ENCODE results near the gene TRAPPC3.

The TRAPPC3 gene

DNA sequence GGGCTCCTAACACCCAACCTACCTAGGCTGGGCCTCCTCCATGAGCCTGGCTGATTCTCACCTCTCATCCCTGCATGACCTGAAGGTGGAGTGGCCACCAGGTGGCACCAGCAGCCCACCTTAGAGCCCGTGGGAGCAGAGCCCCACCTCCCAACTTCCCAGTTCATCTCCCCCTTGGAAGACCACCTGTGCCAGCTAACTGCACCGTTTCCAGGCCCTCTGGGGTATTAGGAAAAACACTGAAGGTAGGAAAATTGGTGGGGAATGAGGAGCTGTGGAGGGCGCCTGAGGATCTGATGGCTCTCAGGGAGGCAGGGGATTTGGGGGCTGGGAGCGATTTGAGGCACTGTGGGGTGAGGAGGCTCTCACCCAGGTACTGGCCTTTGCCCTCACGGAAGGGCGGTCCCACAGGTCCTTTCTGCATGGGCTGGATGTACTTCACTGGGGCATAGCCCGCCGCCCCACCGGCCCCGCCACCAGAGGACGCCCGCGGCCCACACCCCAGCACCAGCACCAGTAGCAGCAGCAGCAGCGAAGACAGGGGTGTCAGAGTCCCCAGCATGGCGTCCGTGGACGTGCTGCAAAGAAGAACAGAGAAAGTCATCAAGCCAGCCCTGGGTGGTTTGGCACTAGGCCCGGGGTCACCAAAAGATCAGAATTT is 49.5 kb downstream of the TRAPPC3 start:
- peak; percentile 76 for DNase-seq (ENCODE audit: low spot score)

DNA sequence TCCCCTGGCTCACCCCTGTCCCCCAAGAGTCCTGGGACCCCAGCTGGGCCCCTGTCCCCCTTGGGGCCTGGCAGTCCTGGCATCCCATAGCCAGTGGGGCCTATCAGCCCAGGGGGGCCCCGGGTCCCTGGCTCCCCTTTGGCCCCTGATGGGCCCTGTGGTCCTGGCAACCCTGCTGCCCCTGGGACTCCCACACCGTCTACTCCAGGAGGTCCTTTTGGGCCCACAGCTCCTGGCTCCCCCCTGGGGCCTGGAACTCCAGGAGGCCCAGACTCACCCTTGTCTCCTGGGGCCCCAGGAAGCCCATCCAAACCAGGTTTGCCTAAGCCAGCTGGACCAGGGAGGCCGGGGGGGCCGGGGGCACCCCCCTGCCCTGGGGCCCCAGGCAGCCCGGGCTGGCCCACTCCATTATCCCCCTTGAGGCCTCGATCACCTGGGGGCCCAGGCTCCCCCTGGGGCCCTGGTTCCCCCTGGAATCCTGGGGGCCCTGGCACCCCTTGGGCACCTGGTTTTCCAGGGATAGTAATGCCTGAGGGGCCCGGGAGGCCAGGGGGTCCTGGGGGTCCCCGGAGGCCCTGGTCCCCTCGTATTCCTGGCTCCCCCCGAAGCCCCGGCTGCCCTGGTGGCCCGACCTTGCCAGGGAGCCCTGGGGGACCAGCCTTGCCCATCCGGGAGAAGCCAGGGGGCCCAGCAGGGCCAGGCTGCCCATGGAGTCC is 50.5 kb downstream of the TRAPPC3 start:
- DNase-seq (ENCODE audit: low spot score), result no peak

DNA sequence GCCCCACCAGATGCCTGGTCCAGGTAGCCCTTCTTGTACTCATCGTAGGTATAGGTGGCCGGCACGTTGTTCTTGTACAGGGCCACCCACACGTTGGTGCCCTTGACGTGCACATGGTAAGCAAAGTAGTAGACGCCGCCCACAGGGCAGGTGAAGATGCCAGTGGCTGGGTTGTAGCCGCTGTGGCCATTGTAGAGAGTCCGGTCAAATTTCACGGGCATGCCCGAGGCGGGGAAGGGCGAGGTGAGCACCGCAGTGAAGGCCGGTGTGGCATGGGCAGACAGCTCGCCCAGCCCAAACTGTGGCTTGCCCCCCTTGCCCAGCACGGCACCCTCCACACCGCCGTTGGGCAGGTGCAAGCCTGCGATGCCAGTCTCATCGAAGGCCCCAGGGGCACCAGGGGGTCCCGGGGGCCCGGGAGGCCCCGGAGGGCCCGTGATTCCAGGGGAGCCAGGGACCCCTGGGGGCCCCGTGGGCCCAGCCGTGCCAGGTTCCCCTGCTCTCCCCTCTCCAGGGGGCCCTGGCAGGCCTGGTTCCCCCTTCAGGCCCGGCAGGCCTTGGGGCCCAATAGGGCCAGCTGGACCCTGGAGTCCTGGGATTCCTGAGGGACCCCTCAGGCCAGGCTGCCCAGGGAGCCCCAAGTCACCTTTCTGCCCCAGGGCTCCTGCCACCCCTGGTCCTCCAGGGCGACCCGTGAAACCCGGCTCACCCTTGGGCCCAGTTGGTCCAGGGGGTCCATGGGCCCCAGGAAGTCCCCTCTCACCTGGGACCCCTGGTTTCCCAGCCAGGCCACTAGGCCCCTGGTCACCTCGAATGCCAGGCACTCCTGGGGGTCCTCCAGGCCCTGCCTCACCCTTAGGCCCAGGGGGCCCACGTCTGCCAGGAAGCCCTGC is 51.3 kb downstream of the TRAPPC3 start:
- DNase-seq (ENCODE audit: low spot score), result no peak

DNA sequence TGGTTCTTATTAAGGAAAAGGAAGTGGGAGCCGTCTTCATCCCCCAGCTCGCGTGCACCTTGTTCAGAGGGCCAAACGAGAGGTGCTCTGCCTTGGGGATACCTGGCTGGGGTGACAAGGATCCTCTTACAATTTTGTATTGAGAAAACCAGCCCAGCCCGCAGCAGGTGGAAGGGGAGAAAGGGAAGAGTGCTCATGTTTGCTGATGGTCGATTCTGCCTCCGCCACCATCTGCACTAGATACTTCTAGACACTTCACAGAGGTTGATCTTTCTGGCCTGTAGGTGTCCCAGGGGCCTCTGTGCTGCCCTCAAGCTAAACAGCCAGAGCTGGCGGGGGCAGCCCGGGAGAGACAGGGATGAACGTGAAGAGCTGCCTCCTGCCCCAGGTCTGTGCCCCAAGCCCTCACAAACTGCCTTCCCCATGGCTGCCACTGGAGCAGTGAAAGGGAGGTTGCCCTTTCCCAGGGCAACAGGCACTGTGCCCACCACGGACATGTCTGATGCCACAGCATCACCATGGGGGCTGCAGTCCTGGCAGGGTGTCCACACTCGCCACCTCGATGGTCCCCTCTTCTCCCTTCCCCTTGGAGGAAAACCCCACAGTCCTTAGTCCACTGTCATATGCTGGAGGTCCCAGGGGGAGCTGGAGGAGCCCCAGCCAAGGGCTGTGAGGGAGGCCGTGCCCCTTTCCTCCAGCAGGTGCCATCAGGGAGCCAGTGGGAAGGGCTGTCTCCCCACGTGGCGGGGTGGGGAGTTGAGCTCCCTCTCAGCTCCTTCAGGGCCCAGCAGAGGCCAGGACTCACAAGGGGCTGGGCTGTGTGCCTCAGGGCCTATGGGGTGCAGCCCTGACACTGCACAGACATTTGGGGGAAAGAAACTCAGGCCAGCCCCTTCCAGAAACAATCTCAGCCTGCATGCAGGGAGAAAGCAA is 52.5 kb downstream of the TRAPPC3 start:
- DNase-seq (ENCODE audit: low spot score), result no peak

DNA sequence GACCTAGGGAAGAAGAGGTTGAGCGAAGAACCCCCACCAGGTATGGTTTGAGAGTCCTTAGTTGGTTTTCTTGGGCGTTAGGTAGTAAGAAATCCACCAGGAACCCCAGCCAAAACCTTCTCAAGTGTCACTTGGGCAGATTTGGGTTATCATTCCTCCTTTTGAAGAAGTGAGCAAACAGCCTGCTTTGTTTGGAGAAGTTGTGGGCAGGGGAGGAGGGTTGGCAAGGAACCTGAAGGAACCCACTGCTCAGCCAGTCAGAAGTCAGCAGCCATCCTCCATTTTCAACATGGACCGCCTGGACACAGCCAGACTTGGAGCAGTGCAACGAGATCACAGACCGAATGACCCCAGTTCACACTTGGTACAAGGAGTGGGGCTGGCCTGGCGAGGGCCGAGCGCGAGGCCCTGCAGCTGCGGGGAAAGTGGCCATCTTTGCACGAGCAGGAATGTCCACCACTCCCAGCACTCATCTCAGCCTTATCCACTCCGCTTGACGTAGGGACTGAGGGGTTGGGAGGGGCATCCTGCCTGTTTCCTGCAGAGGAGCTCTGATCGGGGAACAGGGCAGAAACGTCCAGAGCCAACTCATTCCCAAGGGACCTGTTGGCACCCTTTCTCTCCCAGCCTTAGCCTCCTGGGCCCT is 53.4 kb downstream of the TRAPPC3 start:
- DNase-seq (ENCODE audit: low spot score), result no peak

DNA sequence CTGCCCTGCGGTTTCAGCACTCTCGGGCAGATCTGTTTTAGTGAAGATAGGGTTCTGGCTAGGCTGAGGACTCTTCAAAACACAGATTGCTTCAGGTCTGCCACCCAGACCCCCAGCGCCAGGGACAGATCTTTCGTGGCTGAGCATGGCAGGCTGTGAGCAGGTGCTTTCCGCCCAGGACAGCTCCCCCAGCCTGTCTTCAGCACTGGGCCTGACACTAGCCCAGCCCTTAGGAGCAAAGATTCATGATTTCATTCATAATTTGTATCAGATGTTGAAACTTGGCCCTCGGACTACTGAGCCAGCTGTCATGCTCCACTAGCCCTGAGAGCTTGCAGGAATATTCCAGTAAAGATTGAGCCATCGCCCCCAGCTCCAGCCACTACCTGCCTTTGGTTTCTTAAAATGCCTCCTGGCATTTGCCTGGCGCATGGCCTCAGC is 54.6 kb downstream of the TRAPPC3 start:
- no peak for DNase-seq (ENCODE audit: low spot score)

DNA sequence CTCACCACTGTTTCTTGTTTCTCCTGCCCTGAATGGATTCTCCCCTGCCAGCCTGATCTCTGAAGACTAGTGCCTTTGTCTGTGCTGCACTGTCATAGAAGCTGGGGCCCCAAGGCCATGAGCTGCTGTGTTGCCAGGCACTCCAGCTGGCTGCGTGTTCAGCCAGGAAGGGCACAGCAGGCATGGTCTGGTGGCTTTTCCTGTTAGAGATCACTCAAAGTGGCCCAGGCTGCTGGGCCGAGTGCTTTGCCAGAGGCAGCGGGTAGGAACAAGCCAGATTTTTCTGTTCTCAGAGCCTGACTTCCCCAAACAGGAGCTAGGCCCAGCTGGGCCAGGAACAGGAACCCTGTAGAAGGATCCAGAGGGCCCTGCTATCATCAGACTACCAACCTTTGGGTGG is 55.4 kb downstream of the TRAPPC3 start:
- DNase-seq (ENCODE audit: low spot score), result no peak

DNA sequence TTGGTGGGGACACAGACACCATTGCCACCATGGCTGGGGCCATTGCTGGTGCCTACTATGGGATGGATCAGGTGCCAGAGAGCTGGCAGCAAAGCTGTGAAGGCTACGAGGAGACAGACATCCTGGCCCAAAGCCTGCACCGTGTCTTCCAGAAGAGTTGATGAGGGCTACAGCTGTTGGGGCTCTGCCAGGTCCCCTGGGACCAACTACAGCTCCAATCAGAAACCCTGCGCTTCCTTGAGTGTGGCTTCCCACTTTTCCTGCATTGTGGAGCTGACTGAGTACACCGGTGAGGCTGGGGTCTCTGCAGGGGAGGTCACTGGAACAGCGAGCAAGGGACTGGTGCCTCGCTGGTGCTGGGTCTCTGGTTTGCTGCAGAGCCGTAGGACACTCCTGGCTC is 56.1 kb downstream of the TRAPPC3 start:
- DNase-seq (ENCODE audit: low spot score), result no peak

DNA sequence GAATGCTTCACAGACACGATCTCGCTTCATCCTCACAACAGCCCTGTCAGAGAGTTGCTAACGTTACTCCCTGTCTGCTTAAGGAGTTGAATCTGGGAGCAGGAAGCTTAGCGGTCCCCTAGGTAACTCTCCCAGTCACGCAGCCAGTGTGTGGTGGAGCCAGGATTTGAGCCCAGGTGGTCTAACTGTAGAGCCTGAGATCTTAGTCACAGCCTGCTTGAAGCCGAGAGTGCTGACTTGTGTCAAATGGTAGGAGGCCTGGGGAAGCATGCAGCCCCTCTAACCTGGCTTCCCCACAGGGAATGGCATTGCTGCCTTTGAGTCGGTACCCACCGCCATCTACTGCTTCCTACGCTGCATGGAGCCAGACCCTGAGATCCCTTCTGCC is 56.5 kb downstream of the TRAPPC3 start:
- no peak for DNase-seq (ENCODE audit: low spot score)

DNA sequence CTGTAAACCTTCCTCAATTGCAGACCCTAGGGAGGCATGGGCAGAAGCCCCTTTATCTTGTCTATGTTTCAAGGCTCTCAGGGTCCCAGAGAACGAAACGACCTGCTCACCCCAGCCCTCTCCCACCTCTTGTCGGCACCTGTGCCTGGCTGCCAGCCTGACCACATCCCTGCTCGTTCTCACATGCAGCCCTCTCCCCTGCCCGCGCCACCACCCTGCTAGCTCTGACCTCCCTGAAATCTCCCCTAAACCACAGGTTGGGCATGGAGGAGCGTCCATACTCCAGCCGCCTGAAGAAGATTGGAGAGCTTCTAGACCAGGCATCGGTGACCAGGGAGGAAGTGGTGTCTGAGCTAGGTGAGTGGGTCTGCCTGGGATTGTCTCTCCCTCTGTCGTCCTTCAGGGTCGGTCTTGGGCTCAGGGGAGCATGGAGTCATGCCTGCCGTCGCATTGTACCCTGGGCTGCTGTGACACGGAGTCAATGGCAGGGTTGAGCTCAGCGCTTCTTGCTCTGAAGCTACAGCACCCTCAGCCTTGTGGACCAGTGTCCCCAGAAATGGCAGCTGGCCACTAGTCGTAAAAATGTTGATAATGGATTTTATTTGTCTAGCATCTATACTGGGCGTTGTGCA is 57.0 kb downstream of the TRAPPC3 start:
- DNase-seq (ENCODE audit: low spot score), result no peak

DNA sequence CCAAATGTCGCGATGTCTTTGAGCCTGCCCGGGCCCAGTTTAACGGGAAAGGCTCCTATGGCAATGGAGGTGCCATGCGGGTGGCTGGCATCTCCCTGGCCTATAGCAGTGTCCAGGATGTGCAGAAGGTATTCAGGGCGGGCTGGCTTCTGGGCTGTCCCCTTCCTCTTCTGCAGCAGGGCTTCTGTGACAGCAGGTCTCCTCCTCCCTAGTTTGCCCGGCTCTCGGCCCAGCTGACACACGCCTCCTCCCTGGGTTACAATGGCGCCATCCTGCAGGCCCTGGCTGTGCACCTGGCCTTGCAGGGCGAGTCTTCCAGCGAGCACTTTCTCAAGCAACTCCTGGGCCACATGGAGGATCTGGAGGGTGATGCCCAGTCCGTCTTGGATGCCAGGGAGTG is 57.6 kb downstream of the TRAPPC3 start:
- DNase-seq (ENCODE audit: low spot score), result no peak

DNA sequence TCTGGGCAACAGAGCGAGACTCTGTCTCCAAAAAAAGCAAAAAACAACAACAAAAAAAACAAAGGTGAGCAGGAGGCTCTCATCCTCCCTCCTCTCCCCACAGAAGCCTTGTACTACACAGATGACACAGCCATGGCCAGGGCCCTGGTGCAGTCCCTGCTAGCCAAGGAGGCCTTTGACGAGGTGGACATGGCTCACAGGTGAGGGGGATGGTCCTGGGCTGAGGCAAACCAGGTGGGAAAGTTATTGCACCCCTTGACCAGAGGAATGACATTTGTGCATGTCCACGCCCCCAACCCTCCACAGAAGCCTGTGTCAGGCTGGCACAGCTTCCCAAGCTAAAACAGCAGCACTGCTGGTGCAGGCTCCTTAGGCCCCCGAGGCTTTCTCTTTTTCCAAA is 58.1 kb downstream of the TRAPPC3 start:
- no peak for DNase-seq (ENCODE audit: low spot score)

DNA sequence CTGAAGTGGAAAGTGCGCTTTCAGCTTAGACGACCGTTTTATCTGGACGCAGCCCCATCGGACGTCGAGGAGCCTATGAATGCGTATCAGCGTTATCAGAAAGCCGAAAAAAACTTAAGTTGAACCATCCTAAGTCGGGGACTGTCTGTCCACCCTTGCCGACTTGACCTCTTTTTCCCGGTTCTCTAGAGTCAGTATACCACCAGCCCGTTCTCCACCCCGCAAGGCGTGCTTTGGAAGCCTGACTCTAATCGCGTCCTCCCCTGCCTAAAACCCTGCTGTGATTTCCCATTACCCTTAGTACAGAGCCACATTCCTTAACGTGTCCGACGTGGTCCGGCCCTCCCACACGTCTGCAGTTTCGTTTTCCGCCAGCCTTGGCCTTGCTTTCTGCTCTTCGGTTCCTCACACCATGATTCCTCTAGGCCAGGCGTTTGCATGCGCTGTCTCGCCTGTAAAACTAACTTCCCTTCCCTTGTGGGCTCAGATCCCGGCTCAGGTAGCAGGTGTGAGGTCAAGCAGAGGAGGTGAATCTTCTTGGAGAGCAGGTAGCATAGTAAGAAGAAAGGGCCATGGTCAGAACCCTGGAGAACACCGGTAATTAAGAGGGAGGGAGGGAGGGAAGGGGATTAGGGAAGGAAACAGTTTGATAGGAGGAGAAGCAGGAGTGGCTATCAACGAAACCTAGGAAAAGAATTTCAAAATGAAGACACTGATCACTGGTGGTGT is 59.7 kb downstream of the TRAPPC3 start:
- peak; percentile 15 for DNase-seq (ENCODE audit: low spot score)

DNA sequence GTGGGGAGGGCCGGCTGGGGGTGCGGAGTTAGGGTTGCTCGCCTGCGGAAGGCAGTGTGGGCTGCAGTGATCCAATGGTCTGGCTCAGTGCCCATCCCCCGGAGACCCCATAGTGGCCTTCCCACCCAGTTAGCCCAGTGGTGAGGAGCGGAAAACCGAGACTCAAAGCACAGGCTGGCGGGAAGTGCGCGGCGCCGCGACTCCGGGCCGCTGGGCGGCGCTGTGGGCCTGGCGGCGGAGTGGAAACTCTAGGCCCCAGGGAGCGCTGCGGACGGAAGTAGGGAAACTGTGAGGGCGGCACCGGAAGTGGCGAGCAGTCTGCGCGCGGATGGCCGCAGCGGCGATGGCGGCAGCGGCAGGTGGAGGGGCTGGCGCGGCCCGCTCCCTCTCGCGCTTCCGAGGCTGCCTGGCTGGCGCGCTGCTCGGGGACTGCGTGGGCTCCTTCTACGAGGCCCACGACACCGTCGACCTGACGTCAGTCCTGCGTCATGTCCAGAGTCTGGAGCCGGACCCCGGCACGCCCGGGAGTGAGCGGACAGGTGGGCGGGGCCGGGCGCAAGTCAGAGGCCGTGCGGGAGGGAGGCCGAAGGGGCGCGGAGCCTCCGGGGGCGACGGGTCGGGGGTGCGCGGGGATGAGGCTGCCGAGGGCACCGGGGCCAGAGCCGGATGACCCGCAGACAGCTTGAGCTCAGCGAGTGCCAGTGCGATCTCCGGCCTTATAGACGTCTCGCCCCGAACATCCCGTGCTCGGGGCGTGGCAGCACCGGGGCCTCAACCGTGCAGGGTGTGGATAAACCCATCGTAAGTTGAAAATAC is 60.5 kb downstream of the TRAPPC3 start, which contains the start of gene ADPRS:
Gene ADPRS, plus strand, starts transcription at position 316 of the 816 bp plus-strand sequence. Its CDS starts 13 bp downstream, at position 329.
- peak; percentile 91 for DNase-seq (ENCODE audit: low spot score)

DNA sequence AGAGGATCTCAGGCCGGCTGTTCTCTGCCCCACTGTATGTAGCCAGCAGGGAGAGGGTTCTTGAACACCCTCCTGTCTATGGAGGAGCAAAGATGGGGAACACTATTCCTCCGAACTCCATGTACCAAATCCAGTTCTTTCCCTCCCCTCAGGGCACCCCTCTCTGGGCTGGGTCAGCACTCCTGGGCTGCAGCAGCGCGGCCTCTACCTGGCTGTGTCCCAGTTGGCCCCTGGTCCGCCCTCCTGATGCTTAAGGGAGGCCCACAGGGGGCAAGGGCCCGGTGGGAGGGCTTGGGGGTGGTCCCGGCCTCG is 61.1 kb downstream of the TRAPPC3 start:
- DNase-seq (ENCODE audit: low spot score), result no peak

DNA sequence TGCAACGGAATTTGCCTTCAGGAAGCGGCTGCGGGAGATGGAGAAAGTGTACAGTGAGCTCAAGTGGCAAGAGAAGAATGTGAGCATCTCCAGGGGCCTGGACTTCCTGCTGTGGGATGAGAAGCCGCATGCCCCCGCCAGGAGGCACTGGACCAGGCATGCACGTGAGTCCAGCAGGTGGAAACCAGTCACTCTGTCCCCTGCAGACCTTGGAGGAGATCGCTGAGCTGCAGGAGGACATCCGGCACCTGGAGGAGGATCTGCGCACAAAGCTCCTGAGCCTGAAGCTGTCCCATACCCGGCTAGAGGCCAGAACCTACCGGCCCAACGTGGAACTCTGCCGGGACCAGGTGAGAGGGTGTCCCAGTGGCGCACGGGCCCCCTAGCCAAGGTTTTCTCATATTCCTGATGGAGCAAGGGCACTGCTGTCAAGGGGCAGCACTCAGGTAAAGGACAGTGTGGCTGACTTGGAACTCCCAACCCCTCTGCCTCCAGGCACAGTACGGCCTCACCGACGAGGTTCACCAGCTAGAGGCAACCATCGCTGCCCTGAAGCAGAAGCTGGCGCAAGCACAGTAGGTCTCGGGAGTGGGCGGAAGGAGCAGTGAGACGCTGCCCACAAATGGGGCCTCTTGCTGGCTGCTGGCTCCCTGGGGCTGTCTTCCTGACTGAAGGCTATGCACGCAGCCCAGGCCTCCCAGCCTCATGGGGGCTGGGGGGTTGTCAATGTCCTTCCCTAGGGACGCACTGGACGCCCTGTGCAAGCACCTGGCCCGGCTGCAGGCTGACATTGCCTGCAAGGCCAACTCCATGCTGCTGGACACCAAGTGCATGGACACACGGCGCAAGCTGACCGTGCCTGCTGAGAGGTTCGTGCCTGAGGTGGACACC is 61.8 kb downstream of the TRAPPC3 start:
- no peak for DNase-seq (ENCODE audit: low spot score)
